Cerebellar cortex (tissue), 1 donor: Measurements from ENCODE around the gene PTGIS.

Source experiments
- DNase-seq: peaks from one replicate; pipeline ENCODE4 v3.0.0-alpha.2; 2015; ENCODE audit warnings: low spot score

PTGIS gene

DNA sequence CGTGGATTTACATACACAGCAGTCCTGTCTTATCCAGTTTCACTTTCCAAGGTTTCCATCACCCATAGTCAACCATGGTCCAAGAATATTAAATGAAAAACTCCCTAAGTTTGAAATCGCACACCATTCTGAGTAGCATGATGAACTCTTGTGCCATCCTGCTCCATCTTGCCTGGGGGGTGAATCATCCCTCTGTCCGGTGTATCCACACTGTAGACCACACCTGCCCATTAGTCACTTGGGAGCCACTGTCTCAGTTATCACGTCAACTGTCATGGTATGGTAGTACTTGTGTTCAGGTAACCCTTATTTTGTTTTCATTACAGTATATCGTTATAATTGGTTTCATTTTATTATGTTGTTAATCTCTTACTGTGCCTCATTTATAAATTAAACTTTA is 38.5 kb downstream of the PTGIS start:
- DNase-seq: no peak

DNA sequence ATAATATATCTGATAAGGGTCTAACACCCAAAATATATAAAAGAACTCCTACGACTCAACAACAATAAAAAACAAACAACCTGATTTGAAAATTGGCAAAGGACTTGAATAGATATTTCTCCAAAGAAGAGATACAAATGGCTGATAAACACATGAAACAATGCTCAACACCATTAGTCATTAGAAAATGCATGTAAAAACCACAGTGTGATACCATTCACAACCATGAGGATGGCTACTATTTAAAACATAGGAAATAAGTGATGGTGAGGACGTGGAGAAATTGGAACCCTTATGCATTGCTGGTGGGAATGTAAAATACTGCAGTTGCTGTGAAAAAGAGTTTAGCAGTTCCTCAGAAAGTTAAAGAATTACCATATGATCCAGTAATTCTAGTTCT is 41.4 kb downstream of the PTGIS start:
- DNase-seq: no peak

DNA sequence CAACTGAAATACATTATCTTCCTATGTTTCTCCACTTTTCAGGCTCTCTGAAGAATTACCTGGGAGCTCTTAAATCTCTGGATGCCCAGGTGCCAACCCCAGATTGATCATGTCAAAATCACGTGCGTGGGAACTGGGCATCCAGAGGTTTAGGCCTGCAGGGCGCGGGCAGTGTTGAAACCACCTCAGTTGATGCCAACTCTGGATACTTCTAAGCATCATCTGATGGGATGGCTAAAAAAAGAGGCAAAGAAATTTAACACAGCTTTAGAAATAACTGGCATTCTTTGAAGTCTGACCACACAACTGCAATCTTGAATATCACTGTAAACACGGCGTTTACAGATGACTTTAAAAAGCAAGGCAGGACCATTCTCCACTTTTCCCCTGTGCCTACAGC is 41.9 kb downstream of the PTGIS start:
- no peak for DNase-seq

DNA sequence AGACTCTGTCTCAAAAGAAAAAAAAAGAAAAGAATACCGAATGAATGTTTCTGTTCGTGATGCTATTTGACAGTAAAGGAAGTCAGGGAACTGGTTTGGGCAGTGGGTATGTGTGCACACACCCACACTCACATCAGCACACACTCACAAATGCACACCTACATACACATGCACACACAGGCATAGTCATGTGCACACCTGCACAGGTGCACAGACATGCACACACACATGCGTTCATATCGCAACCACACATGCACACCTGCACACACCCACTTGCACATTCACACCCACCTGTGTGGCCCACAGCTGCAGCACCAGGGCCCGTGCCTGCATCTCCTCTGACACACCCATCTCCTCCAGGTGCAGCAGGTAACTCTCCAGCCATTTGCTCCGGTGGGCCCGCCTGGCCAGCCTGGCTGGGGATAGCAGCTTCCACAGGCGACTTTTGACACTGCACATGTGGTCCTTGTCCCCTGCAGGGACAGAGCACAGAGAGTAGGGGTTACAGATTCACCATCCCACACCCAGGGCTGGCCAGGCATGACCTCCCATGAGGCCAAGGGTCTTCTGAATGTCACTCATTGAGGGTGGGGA is 44.1 kb downstream of the PTGIS start:
- no peak for DNase-seq

DNA sequence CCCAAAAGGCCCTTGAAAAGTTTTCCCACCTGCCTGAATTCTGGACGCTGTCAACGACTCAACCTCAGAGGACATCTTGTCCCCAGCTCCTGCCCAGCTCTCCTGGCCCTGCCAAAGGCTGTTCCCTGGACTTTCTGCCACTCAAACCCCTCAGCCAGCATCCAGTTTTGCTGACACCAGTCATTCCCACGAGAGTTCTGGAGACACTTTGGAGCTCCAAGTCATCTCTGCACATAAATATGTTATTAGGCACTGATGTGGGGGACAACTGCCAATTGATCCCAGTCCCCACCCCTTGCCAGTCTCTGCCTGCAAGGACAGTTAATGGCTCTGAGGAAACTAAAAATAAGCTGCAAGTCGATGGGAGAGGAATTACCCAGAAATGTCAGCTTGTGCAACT is 46.6 kb downstream of the PTGIS start:
- DNase-seq: no peak

DNA sequence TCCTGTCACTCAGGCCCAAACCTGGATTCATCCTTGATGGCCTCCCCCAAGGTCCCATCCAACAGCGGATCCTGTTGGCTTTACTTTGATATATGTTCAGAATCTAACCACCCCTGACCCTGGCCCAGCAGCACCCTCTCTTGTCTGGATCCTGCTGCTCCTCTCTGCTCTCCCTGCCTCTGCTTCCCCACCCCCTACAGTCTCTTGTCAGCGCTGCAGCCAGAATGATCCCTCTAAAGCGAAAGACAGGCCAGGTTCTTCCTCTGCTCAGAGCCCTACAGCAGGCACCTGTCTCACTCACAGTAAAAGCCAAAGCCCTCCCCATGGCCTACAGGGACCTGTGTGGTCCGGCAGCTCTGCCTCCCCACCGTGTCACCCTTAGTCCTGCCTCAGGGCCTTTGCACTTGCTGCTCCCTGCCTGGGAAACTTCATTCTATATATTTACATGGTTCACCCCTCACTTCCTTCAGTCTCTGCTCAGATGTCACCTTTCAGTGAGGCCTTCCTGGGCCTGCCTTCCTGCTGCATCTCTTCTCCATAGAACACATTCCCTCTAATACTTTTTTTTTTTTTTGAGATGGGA is 48.1 kb downstream of the PTGIS start:
- no peak for DNase-seq

DNA sequence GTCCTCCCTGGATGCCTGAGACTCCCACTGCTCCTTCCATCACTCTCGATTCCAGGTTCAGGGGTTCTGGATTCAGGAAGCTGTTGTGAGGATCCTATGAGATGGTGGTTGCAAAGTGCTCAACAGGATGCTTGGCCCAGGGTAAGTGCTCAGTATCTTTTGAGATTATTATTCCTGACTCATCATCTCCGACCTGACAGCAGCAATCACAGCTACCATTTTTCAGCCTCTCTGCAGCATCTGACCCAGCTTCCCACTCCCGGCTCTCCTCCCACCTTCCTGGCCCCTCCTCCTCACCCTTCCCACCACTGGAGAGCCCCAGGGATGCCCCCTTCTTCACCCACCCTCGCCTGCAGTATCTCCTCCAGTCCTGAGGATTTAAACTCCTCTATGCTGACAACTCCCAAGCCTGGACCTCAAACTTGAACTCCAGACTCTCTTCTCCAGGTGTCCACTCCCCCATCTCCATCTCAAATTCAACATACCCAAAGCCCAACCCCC is 48.7 kb downstream of the PTGIS start:
- DNase-seq: no peak

DNA sequence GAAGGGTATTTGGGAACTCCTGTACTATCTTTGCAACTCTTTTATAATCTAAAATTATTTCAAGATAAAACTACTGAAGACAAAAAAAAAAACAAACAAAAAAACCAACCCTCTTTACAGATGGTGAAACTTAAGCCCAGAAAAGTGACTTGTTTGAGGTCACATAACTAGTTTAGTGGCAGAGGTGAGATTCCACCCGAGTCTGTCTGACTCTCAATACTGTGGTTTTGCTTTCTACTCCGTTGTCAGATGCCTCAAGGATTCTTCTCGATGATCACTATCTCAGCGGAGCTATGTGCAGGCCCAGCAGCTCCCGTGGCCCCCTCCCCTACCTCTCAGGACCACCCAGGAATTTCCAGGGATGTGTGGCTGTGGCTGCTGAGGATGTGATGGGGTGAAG is 49.4 kb downstream of the PTGIS start:
- DNase-seq: no peak

DNA sequence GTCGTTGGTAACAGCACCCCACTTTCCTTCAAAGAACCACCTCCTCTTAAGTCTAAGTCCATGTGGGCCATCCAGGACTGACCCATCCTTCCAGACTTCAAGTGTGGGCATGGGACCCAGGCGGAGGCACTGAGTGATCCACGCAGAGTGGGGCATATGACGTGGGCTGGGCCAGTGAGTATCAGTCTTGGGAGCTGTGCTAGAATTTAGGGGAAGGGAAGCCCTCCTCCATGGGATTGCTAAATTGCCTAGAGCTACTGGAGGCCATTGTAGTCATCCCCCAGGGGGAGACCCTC is 50.2 kb downstream of the PTGIS start:
- no peak for DNase-seq

DNA sequence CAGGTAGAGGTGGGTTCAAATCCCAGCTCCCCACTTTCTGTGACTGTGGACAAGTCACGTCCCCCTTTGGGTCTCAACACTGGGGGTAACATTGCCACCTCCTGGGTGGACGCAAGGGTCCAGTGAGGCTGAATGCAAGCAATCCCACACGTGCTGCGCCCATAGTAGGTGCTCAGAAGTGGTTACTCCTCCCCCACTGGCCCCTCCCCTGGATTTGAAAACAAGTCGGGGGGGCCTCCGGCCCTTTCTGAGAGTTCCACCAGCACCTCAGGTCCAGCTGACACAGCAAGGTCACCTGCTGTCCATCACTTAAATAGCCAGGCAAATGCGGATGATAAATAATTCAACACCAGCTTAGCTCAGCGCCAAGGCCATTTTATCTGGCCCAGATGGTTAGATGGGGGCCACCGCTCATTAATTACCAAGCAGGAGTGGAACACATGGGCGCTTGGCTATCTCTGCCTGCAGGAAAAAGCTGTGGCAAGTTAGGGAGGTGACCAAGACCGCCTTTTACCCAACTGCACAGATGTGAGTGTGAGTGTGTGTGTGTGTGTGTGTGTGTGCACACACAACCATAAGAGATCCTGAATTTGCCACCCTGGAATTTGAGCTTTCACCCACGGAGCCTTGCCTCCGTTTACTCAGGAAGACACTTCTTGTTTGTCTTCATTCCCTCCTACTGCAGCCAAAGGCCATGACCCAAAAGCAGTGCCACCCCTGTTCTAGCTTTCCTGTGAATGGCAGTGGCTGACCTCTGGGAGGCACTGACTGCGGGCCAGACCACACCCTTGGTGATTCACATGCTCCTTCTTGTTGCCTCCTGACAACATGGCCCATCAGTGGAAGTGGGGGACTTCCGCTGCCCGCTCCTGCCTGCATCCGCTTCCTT is 50.8 kb downstream of the PTGIS start:
- no peak for DNase-seq

DNA sequence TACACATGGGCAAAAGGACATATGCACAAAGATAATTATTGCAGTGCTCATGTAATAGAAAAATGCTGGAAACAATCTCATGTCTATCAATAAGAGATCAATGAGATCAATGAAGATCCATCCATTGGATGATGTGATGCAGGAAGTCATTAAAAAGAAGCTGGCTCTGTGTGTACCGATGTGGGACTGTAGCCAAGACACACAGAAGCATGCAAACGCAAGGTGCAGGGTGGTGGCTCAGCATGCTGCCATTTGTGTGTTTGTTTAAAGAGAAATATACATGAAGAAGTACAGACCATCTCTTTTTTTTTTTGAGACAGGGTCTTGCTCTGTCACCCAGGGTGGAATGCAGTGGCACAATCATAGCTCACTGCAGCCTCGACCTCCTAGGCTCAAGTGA is 52.4 kb downstream of the PTGIS start:
- no peak for DNase-seq

DNA sequence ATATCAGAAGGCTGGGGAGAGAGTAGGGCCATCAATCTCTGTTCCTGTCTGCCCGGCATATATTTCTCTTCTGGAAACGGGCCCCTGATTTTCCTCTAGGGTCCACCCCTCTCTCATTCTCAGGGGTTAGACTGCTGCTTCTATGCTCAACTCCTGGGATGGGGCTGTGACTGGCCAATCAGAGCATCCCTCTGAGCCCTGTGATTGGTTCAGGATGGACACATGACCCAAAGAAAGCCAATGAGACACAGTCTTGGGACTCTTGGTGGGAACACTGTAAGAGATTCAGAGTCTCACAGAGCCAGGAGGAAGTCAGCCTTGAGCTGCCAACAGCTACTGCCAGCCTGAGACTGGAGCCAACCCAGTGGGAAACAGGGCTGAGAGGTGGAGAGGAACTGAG is 54.4 kb downstream of the PTGIS start:
- no peak for DNase-seq

DNA sequence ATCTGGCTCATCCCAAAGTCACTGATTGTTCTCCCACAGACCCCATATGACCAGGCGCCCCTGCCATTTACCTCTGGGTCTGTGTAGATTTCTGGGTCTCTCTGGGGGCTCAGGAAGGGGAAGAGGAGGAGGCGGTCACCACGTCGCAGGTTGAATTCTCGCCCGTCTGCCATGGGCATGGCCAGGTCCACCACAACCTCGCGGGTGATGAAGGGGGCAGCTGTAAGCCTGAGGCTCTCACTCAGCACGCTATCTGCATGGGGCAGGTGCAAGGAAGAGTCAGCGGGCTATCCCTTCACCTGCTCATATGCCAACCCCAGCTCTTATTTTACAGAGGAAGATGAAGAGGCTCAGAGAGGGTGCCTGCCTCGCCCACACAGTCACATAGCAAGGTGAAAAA is 54.9 kb downstream of the PTGIS start:
- DNase-seq: no peak

DNA sequence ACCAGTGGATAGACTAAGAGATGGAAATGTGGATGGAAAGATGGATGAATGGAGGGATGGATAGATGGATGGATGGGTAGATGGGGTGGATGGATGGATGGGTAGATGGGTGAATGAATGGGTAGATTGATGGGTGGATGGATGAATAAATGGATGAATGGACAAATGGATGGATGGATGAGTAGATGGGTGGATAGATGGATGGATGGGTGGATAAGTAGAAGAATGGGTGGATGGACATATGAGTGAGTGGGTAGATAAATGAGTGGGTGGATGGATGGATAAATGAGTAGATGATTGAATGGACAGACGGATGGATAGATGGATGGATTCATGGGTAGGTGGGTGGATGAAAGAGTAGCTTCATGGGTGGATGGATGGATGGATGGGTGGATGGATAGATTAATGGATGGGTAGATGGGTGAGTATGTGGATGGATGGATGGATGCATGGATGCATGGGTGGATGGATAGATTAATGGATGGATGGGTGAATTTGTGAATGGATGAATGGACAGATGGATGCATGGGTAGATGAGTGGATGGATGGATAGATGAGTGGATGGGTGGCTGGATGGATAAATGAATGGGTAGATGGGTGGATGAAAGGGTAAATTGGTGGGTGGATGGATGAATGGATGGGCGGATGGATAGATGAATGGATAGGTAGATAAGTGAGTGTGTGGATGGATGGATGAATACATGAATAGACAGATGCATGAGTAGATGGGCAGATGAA is 56.0 kb downstream of the PTGIS start:
- no peak for DNase-seq

DNA sequence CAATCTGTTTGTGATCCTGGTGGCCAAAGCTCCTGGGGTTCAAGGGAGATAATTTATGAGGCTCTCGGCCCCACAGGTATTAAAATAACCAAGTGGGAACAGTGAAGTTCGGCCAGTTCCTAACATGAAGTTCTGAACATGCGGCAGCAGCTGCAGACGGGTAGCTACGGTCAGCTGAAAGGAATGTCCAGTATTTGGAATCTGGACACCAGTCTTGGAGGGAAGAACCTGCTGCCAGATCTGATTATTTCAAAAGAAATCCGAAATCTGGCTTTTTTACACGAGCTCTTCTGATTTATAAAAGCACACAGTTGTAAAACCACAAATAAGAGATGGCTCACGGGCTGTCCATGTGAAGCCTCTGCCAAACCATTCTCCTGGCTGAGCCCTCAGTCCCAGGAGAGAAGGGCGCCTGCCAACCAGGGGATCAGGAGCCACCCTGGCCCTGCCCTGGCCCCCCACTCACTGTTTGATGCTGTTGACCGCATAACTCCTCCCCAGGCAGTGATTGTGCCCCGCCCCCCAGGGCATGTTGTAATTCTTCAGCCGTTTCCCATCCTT is 57.3 kb downstream of the PTGIS start:
- DNase-seq: no peak

DNA sequence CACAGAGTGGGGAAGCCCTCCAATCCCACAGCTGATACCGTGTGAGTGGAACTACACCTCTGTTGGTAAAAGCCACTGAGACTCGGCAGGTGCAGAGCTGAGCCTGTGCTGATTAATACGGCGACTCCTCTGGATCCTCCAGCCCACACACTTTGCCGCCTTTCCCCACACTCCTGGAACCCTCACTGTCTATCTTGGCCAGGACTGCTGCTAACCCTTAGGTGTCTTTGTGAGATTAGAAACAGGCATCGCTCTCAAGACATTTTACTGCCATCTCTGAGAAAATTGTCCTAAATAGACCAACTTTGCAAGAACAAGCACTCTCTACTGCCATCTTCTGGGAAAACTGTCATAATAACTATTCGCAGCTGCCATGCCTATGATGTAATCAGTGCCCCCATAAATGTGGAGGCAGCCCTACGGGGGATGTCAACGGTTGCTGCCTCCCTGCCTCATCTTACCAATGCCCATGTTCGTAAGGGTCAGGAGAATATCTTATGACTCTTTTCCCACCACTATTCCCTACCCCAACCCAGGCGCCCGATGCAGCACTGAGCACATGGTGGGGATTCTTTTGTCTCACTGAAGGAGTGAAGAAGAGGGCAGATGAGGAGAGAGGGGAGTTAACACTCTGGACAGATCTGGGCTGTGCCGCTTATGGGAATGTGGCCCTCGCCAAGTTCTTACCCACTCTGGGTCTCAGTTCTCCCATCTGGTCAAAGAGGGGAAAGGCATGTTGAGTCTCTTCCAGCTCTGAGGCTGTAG is 59.3 kb downstream of the PTGIS start:
- DNase-seq: peak; percentile 82

DNA sequence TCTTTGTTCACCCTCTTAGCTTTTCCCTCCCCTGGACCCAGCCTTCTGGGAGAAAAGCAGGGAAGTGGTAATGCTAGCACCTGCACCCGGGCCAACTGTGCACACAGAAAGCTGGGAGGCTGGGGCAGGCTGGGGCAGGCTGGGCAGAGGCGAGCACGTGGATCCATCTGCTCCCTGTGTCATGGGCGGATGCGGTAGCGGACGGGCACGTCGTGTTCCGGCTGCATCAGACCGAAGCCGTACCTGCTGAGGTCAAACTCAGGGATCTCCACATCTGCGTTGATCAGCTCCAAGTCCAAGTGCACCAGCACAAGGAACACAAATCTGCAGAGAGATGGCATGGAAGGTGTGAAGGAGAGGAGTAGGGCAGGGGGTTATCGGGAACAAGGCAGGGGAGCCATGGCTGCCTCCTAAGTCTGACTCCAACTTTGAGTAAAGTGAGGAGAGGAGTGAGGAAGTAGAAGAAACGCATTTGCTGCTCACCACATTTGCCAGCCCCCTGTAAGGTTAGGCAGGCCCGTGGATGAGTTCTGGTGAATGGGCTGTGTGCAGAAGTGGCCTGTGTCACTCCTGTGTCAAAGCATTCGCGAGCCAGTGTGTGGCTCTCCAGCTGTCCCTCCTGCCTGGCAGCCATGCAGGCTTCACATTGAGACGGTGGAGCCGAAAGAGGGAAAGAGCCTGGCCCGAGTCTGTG is 60.0 kb downstream of the PTGIS start:
- peak; percentile 5 for DNase-seq

DNA sequence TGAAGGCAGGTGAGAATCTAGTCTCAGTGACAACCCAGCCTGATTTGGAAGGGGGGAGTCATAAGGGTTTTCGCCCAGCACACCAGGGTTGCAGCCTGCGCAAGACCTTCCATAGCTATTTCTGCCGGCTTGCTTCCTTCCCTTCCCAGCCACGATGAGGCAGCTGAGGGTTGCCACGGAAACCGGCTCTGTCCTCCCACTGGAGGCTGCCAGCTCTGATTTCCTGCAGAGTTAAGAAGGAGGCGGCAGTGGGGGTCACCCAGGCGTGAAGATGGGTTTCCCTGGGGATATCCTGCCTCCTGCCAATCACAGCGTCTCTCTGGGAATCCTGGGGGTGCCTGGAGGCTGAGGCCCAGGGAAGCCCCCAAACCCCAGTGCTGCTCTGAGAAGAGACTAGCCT is 62.4 kb downstream of the PTGIS start:
- DNase-seq: peak; percentile 81

DNA sequence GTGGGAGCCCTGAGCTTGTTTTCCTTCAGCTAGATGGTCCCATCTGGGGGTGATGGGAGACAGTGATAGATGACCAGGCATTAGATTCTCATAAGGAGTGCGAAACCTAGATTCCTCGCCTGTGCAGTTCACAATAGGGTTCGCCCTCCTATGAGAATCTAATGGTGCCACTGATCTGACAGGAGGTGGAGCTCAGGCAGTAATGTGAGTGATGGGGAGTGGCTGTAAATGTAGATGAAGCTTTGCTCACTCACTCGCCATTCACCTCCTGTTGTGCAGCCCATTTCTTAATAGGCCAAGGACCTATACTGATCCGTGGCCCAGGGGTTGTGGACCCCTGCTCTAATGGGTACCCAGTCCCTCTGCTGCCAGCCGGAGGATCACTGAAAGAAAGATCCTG is 64.8 kb downstream of the PTGIS start:
- DNase-seq: no peak

DNA sequence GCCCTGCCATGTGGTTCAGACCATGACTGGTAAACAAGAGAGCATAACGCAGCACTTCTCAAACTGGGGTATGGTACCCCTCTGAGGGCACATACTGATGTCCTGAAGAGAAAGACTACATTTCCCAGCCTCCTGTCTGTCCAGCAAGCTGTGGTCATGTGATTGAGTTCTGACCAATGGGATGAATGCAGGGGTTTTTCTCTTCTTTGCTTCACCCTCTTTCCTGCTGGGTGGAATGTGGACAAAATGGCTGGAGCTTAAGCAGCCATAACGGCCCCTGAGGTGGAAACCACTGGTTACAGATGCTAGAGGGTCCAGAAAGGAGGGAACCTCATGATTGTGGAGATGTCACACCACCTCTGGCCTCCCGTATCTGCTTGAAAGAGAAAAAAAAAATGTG is 66.0 kb downstream of the PTGIS start:
- DNase-seq: peak; percentile 27

DNA sequence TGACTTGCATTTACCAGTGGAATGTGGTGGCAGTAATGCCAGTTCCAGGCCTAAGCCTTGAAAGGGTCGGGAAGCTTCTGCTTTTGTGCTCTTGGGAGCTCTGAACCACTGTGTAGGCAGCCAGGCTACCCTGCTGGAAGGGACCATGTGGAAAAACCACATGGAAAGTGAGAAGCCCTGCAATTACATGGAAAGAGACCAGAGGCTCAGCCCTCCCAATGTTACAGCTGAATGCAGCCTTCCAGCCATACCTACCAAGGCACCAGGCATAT is 70.6 kb downstream of the PTGIS start:
- DNase-seq: no peak
